ENCODE results near the gene BAMBI.

The BAMBI gene

GRCh38 chr10:28677888-28678686 lies 766 bp downstream of the BAMBI start:
- no peak for DNase-seq

GRCh38 chr10:28678687-28679457 lies 1.6 kb downstream of the BAMBI start:
- no peak for DNase-seq

GRCh38 chr10:28679581-28680357 lies 2.4 kb downstream of the BAMBI start:
- no peak for DNase-seq

GRCh38 chr10:28680358-28680752 lies 3.0 kb downstream of the BAMBI start:
- DNase-seq = no peak

GRCh38 chr10:28681291-28681763 lies 4.0 kb downstream of the BAMBI start:
- DNase-seq = no peak

GRCh38 chr10:28681928-28682750 lies 4.8 kb downstream of the BAMBI start:
- no peak for DNase-seq

GRCh38 chr10:28684157-28684985 lies 7.0 kb downstream of the BAMBI start:
- DNase-seq = no peak

- no peak for DNase-seq
These were observed 7.8 kb downstream of the BAMBI start for GRCh38 chr10:28684986-28685580.

GRCh38 chr10:28685717-28686116 lies 8.4 kb downstream of the BAMBI start:
- no peak for DNase-seq

- no peak for DNase-seq
These were observed 9.7 kb downstream of the BAMBI start for GRCh38 chr10:28686835-28687682.

GRCh38 chr10:28687683-28688001 lies 10.3 kb downstream of the BAMBI start:
- no peak for DNase-seq

GRCh38 chr10:28690545-28690944 lies 13.2 kb downstream of the BAMBI start:
- DNase-seq = no peak

- no peak for DNase-seq
These were observed 13.9 kb downstream of the BAMBI start for GRCh38 chr10:28691187-28691694.

- no peak for DNase-seq
These were observed 14.7 kb downstream of the BAMBI start for GRCh38 chr10:28692050-28692449.

GRCh38 chr10:28694530-28694929 lies 17.2 kb downstream of the BAMBI start:
- DNase-seq = no peak

GRCh38 chr10:28698075-28698474 lies 20.8 kb downstream of the BAMBI start:
- DNase-seq = no peak

GRCh38 chr10:28704464-28705161 lies 27.3 kb downstream of the BAMBI start:
- DNase-seq = no peak

GRCh38 chr10:28705472-28705871 lies 28.2 kb downstream of the BAMBI start:
- no peak for DNase-seq

GRCh38 chr10:28709001-28709710 lies 31.8 kb downstream of the BAMBI start:
- DNase-seq = no peak
